Endothelial cell of umbilical vein (primary cell): ENCODE data around the gene PTGER3. TPM values are rescaled to one million over a fixed set of nuclear protein-coding genes. Genes with fewer than 3 reads are reported as not detected.

Experiments
- BruUV-seq: library from RNA; stranded (reverse); fragments of 400-500 nt; replicated peaks from 2 replicates; lab custom pipeline; 2021; lab: Mats Ljungman, UMichigan
- CTCF ChIA-PET: fragments of 300-600, 350-600 bp; sonication (Branson Sonifier 250); formaldehyde crosslinking; loops from one replicate; lab custom pipeline; 2021; ENCODE audit warnings: antibody characterized with exemption, inconsistent platforms; lab: Charles Lee
- POLR2A ChIA-PET: fragments of 300-600, 350-600 bp; sonication (Branson Sonifier 250); formaldehyde crosslinking; loops from one replicate; lab custom pipeline; 2021; ENCODE audit warnings: antibody characterized with exemption, inconsistent platforms; lab: Charles Lee
- DNase-seq: peaks from one replicate; pipeline ENCODE4 v3.0.0-alpha.2; 2011; ENCODE audit warnings: low read depth, low spot score
- FAIRE-seq: peaks from 2 replicates; lab custom pipeline; 2011; peaks lifted over from hg19 to GRCh38; lab: Jason Lieb, UNC
- H2AFZ ChIP-seq: 2 replicates; pipeline ENCODE4 v1.6.0; 2012; ENCODE audit warnings: low read depth, low read length, control low read depth, inconsistent platforms
- H3K27ac ChIP-seq: 2 replicates; pipeline ENCODE4 v1.5.1; 2011; ENCODE audit warnings: low read depth, mild to moderate bottlenecking, control low read depth, low read length, moderate library complexity; ENCODE audit not compliant: insufficient read depth
- H3K27me3 ChIP-seq, 2 experiments: 2 replicates each; pipeline versions ENCODE4 v1.6.0 to v1.6.1; 2011; ENCODE audit warnings: low read length in 2 of 2, mixed read lengths in 1 of 2; ENCODE audit not compliant: control insufficient read depth in 2 of 2, insufficient read depth in 2 of 2
- H3K36me3 ChIP-seq, 2 experiments: 2 replicates in 1 of 2; 3 replicates in 1 of 2; pipeline ENCODE4 v1.5.1; 2011; ENCODE audit warnings: low read length in 2 of 2, mild to moderate bottlenecking in 1 of 2, moderate library complexity in 1 of 2; ENCODE audit not compliant: control insufficient read depth in 2 of 2, insufficient read depth in 2 of 2; ENCODE audit errors: extremely low read depth in 1 of 2
- H3K4me1 ChIP-seq: 3 replicates; pipeline ENCODE4 v1.5.1; 2011; ENCODE audit warnings: mild to moderate bottlenecking, low read length; ENCODE audit not compliant: control insufficient read depth, insufficient read depth; ENCODE audit errors: extremely low read depth
- H3K4me2 ChIP-seq: 2 replicates; pipeline ENCODE4 v1.6.1; 2011; ENCODE audit warnings: low read length, control low read depth, mixed read lengths; ENCODE audit not compliant: insufficient read depth
- H3K4me3 ChIP-seq, 3 experiments: fragments of 200-600 bp in 1 of 3; sonication (generic), shearing (Covaris generic) in 1 of 3; replicated peaks in 1 of 3; 2 replicates each; pipeline ENCODE4 v1.5.1; 2011 to 2016; ENCODE audit warnings: control low read depth in 3 of 3, low read length in 3 of 3, mild to moderate bottlenecking in 2 of 3, inconsistent platforms in 1 of 3, low read depth in 1 of 3, moderate library complexity in 1 of 3; ENCODE audit not compliant: insufficient read depth in 1 of 3
- H3K79me2 ChIP-seq: 2 replicates; pipeline ENCODE4 v1.6.0; 2012; ENCODE audit warnings: low read length, inconsistent platforms; ENCODE audit not compliant: control insufficient read depth, insufficient read depth
- H3K9ac ChIP-seq: replicated peaks from 2 replicates; pipeline ENCODE3; 2011; ENCODE audit warnings: low read length, control low read depth; ENCODE audit not compliant: insufficient read depth; ENCODE audit errors: extremely low read depth
- H3K9me1 ChIP-seq: replicated peaks from 3 replicates; pipeline ENCODE4 v1.6.0; 2011; ENCODE audit warnings: mild to moderate bottlenecking, low read length; ENCODE audit not compliant: control insufficient read depth, insufficient read depth; ENCODE audit errors: extremely low read depth
- H3K9me3 ChIP-seq: replicated peaks from 2 replicates; pipeline ENCODE4 v1.5.1; 2012; ENCODE audit warnings: low read length, inconsistent platforms; ENCODE audit not compliant: control insufficient read depth, insufficient read depth
- H4K20me1 ChIP-seq: replicated peaks from 2 replicates; pipeline ENCODE3; 2011; ENCODE audit warnings: mild to moderate bottlenecking, low read length; ENCODE audit not compliant: control insufficient read depth, insufficient read depth; ENCODE audit errors: extremely low read depth
- EZH2 ChIP-seq: IDR thresholded peaks from 2 replicates; pipeline ENCODE4 v1.6.1; 2012; ENCODE audit warnings: borderline replicate concordance, low read depth, mild to moderate bottlenecking, moderate library complexity, low read length, inconsistent platforms; ENCODE audit not compliant: severe bottlenecking
- FOS ChIP-seq: IDR thresholded peaks from 2 replicates; pipeline ENCODE4 v1.6.1; 2011; ENCODE audit warnings: mild to moderate bottlenecking, low read length, moderate library complexity, borderline replicate concordance; ENCODE audit not compliant: insufficient read depth
- GATA2 ChIP-seq: IDR thresholded peaks from 2 replicates; pipeline ENCODE4 v1.7.0; 2011; ENCODE audit warnings: low read depth, mild to moderate bottlenecking, moderate library complexity, mixed read lengths, low read length; ENCODE audit not compliant: insufficient read length, insufficient read depth
- JUN ChIP-seq: IDR thresholded peaks from 2 replicates; pipeline ENCODE4 v1.6.1; 2011; ENCODE audit warnings: borderline replicate concordance, low read depth; ENCODE audit not compliant: insufficient read length, insufficient read depth
- MYC ChIP-seq: IDR thresholded peaks from one replicate; pipeline ENCODE4 v1.6.1; 2011; ENCODE audit warnings: mild to moderate bottlenecking, low read depth, low read length
- POLR2A ChIP-seq: IDR thresholded peaks from 2 replicates; pipeline ENCODE4 v1.6.1; 2012; ENCODE audit warnings: low read depth, mild to moderate bottlenecking, control low read depth, low read length
- POLR2AphosphoS5 ChIP-seq: IDR thresholded peaks from 2 replicates; pipeline ENCODE4 v1.6.1; 2012; ENCODE audit warnings: low read depth, mild to moderate bottlenecking, control low read depth, low read length, moderate library complexity; ENCODE audit not compliant: insufficient read depth
- dilution Hi-C: fragments of 300-500 bp; cut with MboI; formaldehyde crosslinking; loops from one replicate; pipeline ENCODE4 v1.15.0; 2019; ENCODE audit warnings: low sequenced_read_pairs; ENCODE audit not compliant: extremely low pct_ligation_motif_present
- intact Hi-C: fragments of 100-400 bp; cut with micrococcal nuclease; formaldehyde crosslinking; loops from one replicate; pipeline ENCODE4 v1.10.0; 2022
- polyA plus RNA-seq, 4 experiments: library from polyadenylated mRNA; depleted of rRNA in 3 of 4; stranded (reverse) in 3 of 4; unstranded in 1 of 4; fragments of >200 nt; gene quantifications; 2 replicates each; pipeline versions ENCODE4 v1.2.1 to v1.2.3, GENCODE V29; 2011 to 2012; ENCODE audit warnings: missing spikeins in 1 of 4
- total RNA-seq: library from RNA; stranded (reverse); gene quantifications from 2 replicates; pipeline ENCODE4 v1.2.3, GENCODE V29; 2021
- TF ChIP-seq, protein P1 (sequence below): IDR thresholded peaks from 2 replicates; pipeline ENCODE4 v1.6.1; 2011; ENCODE audit not compliant: insufficient read depth, insufficient read length
- TF ChIP-seq, protein P2 (sequence below), 2 donors: IDR thresholded peaks; 1 replicate in 1 of 2; 2 replicates in 1 of 2; pipeline ENCODE4 v1.5.1; 2011; ENCODE audit warnings: low read length in 2 of 2, mild to moderate bottlenecking in 2 of 2, moderate library complexity in 2 of 2, control low read depth in 1 of 2, inconsistent platforms in 1 of 2, low read depth in 1 of 2; ENCODE audit not compliant: insufficient read depth in 1 of 2; ENCODE audit errors: extremely low read depth in 1 of 2

The PTGER3 gene
- total and polyA plus RNA-seq, 2 donors (not counting 3 experiments of a cell fraction or from before 2014, with no cell fraction given): 0.01 TPM; not detected in 1

DNA sequence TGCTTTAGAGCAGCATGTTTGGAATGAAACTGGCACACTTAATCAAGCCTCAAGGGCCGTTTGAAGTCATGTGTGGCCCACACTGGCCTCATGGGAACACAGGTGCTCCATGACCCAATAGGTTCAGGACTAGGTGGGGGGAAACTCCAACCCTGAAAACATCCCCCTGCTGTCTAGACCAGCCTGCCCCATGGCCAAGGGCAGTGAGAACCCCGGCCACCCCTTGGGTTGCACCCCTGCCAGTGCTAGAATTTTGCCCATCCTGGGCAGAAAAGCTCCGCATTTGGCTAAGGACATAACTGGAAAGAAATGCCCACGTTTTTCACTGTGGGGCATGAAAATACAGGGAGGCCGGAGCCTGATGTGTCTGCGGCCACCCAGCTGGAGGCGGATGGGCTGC lies 6.1 kb upstream of the PTGER3 start:
- peaks cover 12 to 21% of the 10 kb centered on the region in 2 experiments for H3K27me3 ChIP-seq
- CTCF ChIA-PET: no interaction called here
- no peaks in the 10 kb centered on the region for H3K9me3 ChIP-seq
- H3K4me3 ChIP-seq: no peak overlapping the region
- no peak overlapping the region for H3K27ac ChIP-seq
- no peaks in the 10 kb centered on the region for H3K36me3 ChIP-seq
- no peaks in the 10 kb centered on the region for H3K9me1 ChIP-seq
- dilution Hi-C loops: no loop called here
- no peaks in the 10 kb centered on the region for H3K79me2 ChIP-seq
- no peaks in the 10 kb centered on the region for H4K20me1 ChIP-seq
- intact Hi-C loops: no loop called here
- H3K4me2 ChIP-seq: no peak overlapping the region
- POLR2A ChIA-PET: no interaction called here
- BruUV-seq: no TSS peak
- TF ChIP-seq, protein P1, sequence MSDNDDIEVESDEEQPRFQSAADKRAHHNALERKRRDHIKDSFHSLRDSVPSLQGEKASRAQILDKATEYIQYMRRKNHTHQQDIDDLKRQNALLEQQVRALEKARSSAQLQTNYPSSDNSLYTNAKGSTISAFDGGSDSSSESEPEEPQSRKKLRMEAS: no peak
- TF ChIP-seq FOS (no peak), GATA2 (no peak), POLR2A (no peak), MYC (no peak), JUN (no peak), EZH2 (no peak), POLR2AphosphoS5 (no peak)
- TF ChIP-seq, protein P2, sequence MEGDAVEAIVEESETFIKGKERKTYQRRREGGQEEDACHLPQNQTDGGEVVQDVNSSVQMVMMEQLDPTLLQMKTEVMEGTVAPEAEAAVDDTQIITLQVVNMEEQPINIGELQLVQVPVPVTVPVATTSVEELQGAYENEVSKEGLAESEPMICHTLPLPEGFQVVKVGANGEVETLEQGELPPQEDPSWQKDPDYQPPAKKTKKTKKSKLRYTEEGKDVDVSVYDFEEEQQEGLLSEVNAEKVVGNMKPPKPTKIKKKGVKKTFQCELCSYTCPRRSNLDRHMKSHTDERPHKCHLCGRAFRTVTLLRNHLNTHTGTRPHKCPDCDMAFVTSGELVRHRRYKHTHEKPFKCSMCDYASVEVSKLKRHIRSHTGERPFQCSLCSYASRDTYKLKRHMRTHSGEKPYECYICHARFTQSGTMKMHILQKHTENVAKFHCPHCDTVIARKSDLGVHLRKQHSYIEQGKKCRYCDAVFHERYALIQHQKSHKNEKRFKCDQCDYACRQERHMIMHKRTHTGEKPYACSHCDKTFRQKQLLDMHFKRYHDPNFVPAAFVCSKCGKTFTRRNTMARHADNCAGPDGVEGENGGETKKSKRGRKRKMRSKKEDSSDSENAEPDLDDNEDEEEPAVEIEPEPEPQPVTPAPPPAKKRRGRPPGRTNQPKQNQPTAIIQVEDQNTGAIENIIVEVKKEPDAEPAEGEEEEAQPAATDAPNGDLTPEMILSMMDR (IDR thresholded peaks at IDR 0.05; ENCODE audit: extremely low read depth in 1 of 2, insufficient read depth in 1 of 2, low read depth in 1 of 2, low read length in 2 of 2): no peak
- H2AFZ ChIP-seq: no peak overlapping the region
- no peaks in the 10 kb centered on the region for H3K4me1 ChIP-seq
- H3K9ac ChIP-seq: no peak overlapping the region
- DNase-seq: no peak
- FAIRE-seq: no peak
